Transverse colon (tissue), 4 donors: ENCODE measurements around the gene SPDYE18. TPM values are rescaled to one million over a fixed set of nuclear protein-coding genes. Genes with fewer than 3 reads are reported as not detected.
"Not testable (repeated sequence)": the region's sequence is repeated elsewhere in the genome, so short reads cannot be mapped to it uniquely, and the experiment has no call there.

Source experiments
- DNase-seq: peaks from one replicate; pipeline ENCODE4 v3.0.0-alpha.2; 2019
- H3K27ac ChIP-seq, 4 donors: fragments of 200-600 bp; sonication (generic); 2 replicates each; pipeline ENCODE4 v1.5.1; 2016 to 2018; ENCODE audit warnings: inconsistent platforms in 4 of 4
- H3K27me3 ChIP-seq: fragments of 200-600 bp; sonication (generic); 2 replicates; pipeline ENCODE4 v1.5.1; 2017; ENCODE audit warnings: inconsistent platforms
- H3K36me3 ChIP-seq, 4 donors: fragments of 200-600 bp; sonication (generic); 2 replicates each; pipeline ENCODE4 v1.5.1; 2017 to 2019; ENCODE audit warnings: inconsistent platforms in 4 of 4
- H3K4me1 ChIP-seq, 4 donors: fragments of 200-600 bp; sonication (generic); 2 replicates each; pipeline ENCODE4 v1.5.1; 2017 to 2020; ENCODE audit warnings: inconsistent platforms in 4 of 4
- H3K4me3 ChIP-seq, 4 donors: fragments of 200-600 bp; sonication (generic); 1 replicate in 1 of 4; 2 replicates in 3 of 4; pipeline versions ENCODE4 v1.5.1 to v1.6.1; 2017 to 2019; ENCODE audit warnings: inconsistent platforms in 4 of 4
- H3K9me3 ChIP-seq, 2 donors: fragments of 200-600 bp; sonication (generic); 2 replicates each; pipeline ENCODE4 v1.5.1; 2017 to 2019; ENCODE audit warnings: inconsistent platforms in 2 of 2
- WGBS, 2 donors: methylation state at CpG; one replicate each; pipeline ENCODE4 v1.1.5; 2018; ENCODE audit warnings: low coverage in 1 of 2; 5-methylcytosine and 5-hydroxymethylcytosine counted together
- in situ Hi-C, 4 donors: fragments of 200-750 bp; cut with MboI; loops; one replicate each; pipeline versions ENCODE4 v1.15.0 to v1.15.1; 2017; ENCODE audit warnings: low sequenced_read_pairs in 3 of 4, low pct_ligation_motif_present in 1 of 4, low pct_unique_long_range_greater_than_20kb in 1 of 4
- intact Hi-C: fragments of 100-400 bp; cut with DNase I; formaldehyde crosslinking; loops from one replicate; pipeline ENCODE4 v1.15.1; 2023; ENCODE audit warnings: low total_unique reads
- total RNA-seq, 4 donors: library from RNA; depleted of rRNA; stranded (reverse); fragments of >200 nt; gene quantifications; one replicate each; pipeline ENCODE4 v1.1.0, GENCODE V29; 2016

Gene SPDYE18
- total RNA-seq, 4 donors from 2014 or later, result 0.55 to 1.3 TPM; not detected in 2

DNA sequence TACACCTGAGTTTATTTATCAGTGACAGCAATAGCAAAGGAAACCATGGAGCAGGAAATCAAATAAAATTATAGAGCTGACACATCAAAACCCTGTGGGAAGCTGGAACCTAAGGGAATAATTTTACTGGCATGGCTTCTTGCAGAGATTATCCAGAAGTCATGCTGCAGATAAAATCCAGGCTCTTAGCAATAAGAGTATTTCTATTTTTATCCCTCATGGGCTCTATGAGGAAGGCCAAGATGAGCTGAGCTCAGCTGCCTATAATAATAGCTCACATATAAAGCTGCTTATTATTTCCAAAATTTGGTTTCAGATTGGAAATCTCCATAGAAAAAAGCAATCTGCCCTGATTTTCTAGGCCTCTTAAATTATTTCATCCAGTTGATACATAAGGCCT is 16.8 kb upstream of the SPDYE18 start:
- H3K27me3 ChIP-seq, H3K36me3 ChIP-seq, H3K9me3 ChIP-seq, H3K27ac ChIP-seq, H3K4me3 ChIP-seq, H3K4me1 ChIP-seq, in situ Hi-C loops, DNase-seq, intact Hi-C loops: not testable (repeated sequence)

- DNase-seq, H3K36me3 ChIP-seq, in situ Hi-C loops, H3K9me3 ChIP-seq, H3K27ac ChIP-seq, H3K4me1 ChIP-seq, H3K27me3 ChIP-seq, H3K4me3 ChIP-seq, intact Hi-C loops: not testable (repeated sequence)
- 83 to 100% methylated on average over 1 to 5 of the region's 5 CpGs for WGBS, 2 donors
Observed at GRCh38 chr7:77077060-77077459, 14.7 kb upstream of the SPDYE18 start.

- in situ Hi-C loops, H3K9me3 ChIP-seq, H3K4me3 ChIP-seq, H3K27me3 ChIP-seq, H3K36me3 ChIP-seq, DNase-seq, H3K27ac ChIP-seq, H3K4me1 ChIP-seq, intact Hi-C loops: not testable (repeated sequence)
- WGBS, 2 donors, result 92% methylated on average over 4 of the region's 6 CpGs; no CpG with 5 or more reads in 1 of the 2 donors
Observed at GRCh38 chr7:77074786-77075396, 12.5 kb upstream of the SPDYE18 start.

- in situ Hi-C loops, H3K4me1 ChIP-seq, H3K36me3 ChIP-seq, intact Hi-C loops, H3K27ac ChIP-seq, H3K4me3 ChIP-seq, H3K27me3 ChIP-seq, H3K9me3 ChIP-seq, DNase-seq: not testable (repeated sequence)
- 91% methylated on average over 5 of the region's 6 CpGs; no CpG with 5 or more reads in 1 of the 2 donors for WGBS, 2 donors
Observed at GRCh38 chr7:77071108-77071507, 8.8 kb upstream of the SPDYE18 start.

DNA sequence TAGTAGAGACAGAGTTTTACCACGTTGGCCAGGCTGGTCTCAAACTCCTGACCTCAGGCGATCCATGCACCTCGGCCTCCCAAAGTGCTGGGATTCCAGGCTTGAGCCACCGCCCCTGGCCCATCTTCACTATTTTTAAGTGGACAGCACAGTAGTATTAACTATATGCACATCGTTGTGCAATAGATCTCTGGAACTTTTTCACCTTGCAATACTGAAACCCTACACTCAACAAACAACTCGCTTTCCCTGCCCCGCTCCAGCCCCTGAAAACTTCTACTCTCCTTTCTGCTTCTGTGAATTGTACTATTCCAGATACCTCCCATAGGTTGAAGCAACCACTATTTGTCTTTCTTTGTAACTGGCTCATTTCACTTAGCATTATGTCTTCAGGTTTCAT is 3.5 kb upstream of the SPDYE18 start:
- H3K4me1 ChIP-seq, in situ Hi-C loops, H3K9me3 ChIP-seq, H3K36me3 ChIP-seq, DNase-seq, H3K4me3 ChIP-seq, H3K27ac ChIP-seq, intact Hi-C loops, H3K27me3 ChIP-seq: not testable (repeated sequence)
- 85 to 95% methylated on average over 7 of the region's 7 CpGs for WGBS, 2 donors

DNA sequence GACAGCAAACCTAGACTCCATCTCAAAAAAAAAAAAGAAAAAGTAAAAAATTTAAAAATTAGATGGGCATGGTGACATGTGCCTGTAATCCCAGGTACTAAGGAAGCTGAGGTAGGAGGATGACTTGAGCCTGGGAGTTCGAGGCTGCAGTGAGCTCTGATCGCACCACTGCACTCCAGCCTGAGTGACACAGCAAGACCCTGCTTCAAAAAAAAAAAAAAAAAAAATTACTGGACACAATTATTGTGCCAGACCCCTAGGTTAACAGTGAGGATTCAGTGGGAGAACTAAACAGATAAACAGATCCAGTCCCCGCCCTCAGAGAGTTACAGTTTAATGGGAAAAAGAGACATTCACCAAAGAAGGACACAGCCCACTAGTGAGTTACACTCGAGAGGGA is 1.4 kb upstream of the SPDYE18 start:
- H3K27me3 ChIP-seq, in situ Hi-C loops, H3K4me1 ChIP-seq, H3K4me3 ChIP-seq, H3K27ac ChIP-seq, H3K9me3 ChIP-seq, intact Hi-C loops, DNase-seq, H3K36me3 ChIP-seq: not testable (repeated sequence)
- 95 to 100% methylated on average over 2 to 4 of the region's 4 CpGs for WGBS, 2 donors

- H3K9me3 ChIP-seq, H3K27ac ChIP-seq, DNase-seq, H3K27me3 ChIP-seq, in situ Hi-C loops, H3K4me3 ChIP-seq, intact Hi-C loops, H3K4me1 ChIP-seq, H3K36me3 ChIP-seq: not testable (repeated sequence)
- WGBS, 2 donors, result 87 to 100% methylated on average over 2 to 8 of the region's 8 CpGs
Observed at GRCh38 chr7:77032261-77032660, 30.1 kb downstream of the SPDYE18 start, which contains the start of gene SPDYE17. Gene SPDYE17, minus strand, starts transcription at chr7:77032361. Its CDS starts 1,791 bp downstream, at chr7:77030570.

DNA sequence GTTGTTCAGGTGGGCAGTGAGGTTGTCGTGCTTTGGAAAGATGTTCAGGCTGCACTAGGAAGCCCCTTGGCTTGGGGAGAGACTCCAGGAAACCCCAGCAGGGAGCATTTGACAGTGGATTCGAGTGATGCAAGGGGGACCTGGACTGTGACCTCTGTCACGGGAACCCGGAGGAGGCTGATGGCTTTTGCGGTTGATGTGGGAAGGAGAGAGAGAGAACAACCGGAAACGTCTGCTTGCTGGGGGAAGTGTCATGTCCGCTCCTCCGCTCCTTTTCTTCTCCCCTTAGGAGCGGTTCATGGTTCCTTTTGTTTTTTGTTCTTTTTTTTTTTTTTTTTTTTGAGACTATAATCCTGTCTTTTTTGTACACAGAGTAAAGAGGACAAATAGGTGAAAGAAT is 36.0 kb downstream of the SPDYE18 start:
- DNase-seq, H3K36me3 ChIP-seq, H3K4me3 ChIP-seq, intact Hi-C loops, H3K4me1 ChIP-seq, H3K27me3 ChIP-seq, H3K27ac ChIP-seq, in situ Hi-C loops, H3K9me3 ChIP-seq: not testable (repeated sequence)
- 96 to 98% methylated on average over 6 to 7 of the region's 10 CpGs for WGBS, 2 donors

DNA sequence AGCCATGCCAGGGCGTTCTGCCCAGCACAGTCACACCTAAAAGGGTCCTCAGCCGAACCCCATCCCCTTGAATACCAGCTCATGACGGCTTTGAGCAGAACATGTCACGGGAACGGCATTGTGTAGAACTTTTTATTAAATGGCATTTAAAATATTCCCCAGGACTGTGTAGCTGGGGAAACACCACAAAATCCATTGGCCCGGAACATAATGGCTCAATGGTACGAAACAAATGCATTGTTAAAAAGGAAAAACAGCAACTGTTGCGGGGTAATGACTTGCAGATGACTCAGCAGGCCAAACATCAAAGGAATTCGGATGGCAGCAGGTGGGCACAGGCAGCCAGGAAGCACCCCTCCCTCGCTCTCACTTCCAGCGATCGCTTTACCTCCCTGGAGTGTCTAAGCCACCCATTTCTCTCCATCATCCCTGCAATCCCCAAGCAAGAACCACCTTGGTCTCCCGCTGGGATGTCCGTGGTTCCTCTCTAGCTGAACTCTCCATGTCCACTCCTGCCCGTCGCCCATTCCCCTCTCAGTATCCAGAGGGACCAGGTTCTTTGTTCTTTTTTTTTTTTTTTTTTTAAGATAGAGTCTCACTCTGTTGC is 52.2 kb downstream of the SPDYE18 start:
- H3K9me3 ChIP-seq, H3K27ac ChIP-seq, DNase-seq, intact Hi-C loops, H3K4me3 ChIP-seq, H3K27me3 ChIP-seq, H3K36me3 ChIP-seq: not testable (repeated sequence)
- peaks cover 0 to 14% (median 9%) of the 10 kb centered on the region in 4 donors for H3K4me1 ChIP-seq
- in situ Hi-C loops, result loop anchor here in 1 of 4 donors (25.0 kb wide), 1 partner anchor 498 kb away; the partner anchor contains the start of gene UPK3B
- WGBS, 2 donors, result 88% methylated on average over 7 of the region's 16 CpGs; no CpG with 5 or more reads in 1 of the 2 donors
